MM.1S (cell line): ENCODE data around the gene SUFU.

Source experiments
- DNase-seq: peaks from one replicate; pipeline ENCODE4 v3.0.0-alpha.2; 2015
- H2AFZ ChIP-seq: fragments of 300-600 bp; sonication (generic); 2 replicates; pipeline ENCODE4 v1.6.0; 2016; ENCODE audit warnings: antibody characterized with exemption, low read length
- H3F3A ChIP-seq: fragments of 300-600 bp; sonication (generic); 2 replicates; pipeline ENCODE4 v1.6.1; 2016; ENCODE audit warnings: mild to moderate bottlenecking, antibody characterized with exemption, low read length, moderate library complexity, mixed read lengths; ENCODE audit not compliant: insufficient read depth
- H3K27ac ChIP-seq: fragments of 300-600 bp; sonication (generic); 2 replicates; pipeline ENCODE4 v1.5.1; 2016; ENCODE audit warnings: mild to moderate bottlenecking, low read length
- H3K27me3 ChIP-seq: fragments of 300-600 bp; sonication (generic); replicated peaks from 2 replicates; pipeline ENCODE4 v1.6.0; 2016; ENCODE audit warnings: low read length; ENCODE audit not compliant: insufficient read depth
- H3K36me3 ChIP-seq: fragments of 300-600 bp; sonication (generic); replicated peaks from 2 replicates; pipeline ENCODE4 v1.6.1; 2016; ENCODE audit warnings: mild to moderate bottlenecking, low read length, mixed read lengths; ENCODE audit not compliant: insufficient read depth
- H3K4me1 ChIP-seq: fragments of 300-600 bp; sonication (generic); 2 replicates; pipeline ENCODE4 v1.6.1; 2016; ENCODE audit warnings: low read length, mixed read lengths
- H3K4me2 ChIP-seq: fragments of 300-600 bp; sonication (generic); 2 replicates; pipeline ENCODE4 v1.6.0; 2016; ENCODE audit warnings: low read depth, low read length
- H3K4me3 ChIP-seq: fragments of 300-600 bp; sonication (generic); 2 replicates; pipeline ENCODE4 v1.5.1; 2016; ENCODE audit warnings: low read length, mixed read lengths
- H3K79me2 ChIP-seq: fragments of 300-600 bp; sonication (generic); 2 replicates; pipeline ENCODE4 v1.6.1; 2016; ENCODE audit warnings: mixed run types, low read length, mixed read lengths
- H3K9ac ChIP-seq: fragments of 300-600 bp; sonication (generic); 2 replicates; pipeline ENCODE4 v1.6.1; 2016; ENCODE audit warnings: low read length, mixed read lengths
- H3K9me2 ChIP-seq: fragments of 300-600 bp; sonication (generic); replicated peaks from 2 replicates; pipeline ENCODE4 v1.6.1; 2016; ENCODE audit warnings: mild to moderate bottlenecking, low read length, mixed read lengths; ENCODE audit not compliant: insufficient read depth
- H3K9me3 ChIP-seq: fragments of 300-600 bp; sonication (generic); replicated peaks from 2 replicates; pipeline ENCODE4 v1.6.1; 2016; ENCODE audit warnings: mild to moderate bottlenecking, low read length, mixed read lengths; ENCODE audit not compliant: insufficient read depth
- H4K20me1 ChIP-seq: fragments of 300-600 bp; sonication (generic); 2 replicates; pipeline ENCODE4 v1.6.1; 2016; ENCODE audit warnings: mild to moderate bottlenecking, low read length, moderate library complexity, mixed read lengths; ENCODE audit not compliant: insufficient read depth
- EZH2 ChIP-seq: fragments of 300-600 bp; sonication (generic); optimal IDR thresholded peaks from 2 replicates; pipeline ENCODE3; 2017; ENCODE audit warnings: low read depth, mild to moderate bottlenecking, antibody characterized with exemption, low read length, mixed read lengths

The SUFU gene

GRCh38 chr10:102682981-102683380, 179.2 kb downstream of the SUFU start:
- Histone ChIP-seq H4K20me1 (no peaks in the 10 kb centered on the region), H3K27ac (no peak overlapping the region), H3K9me2 (no peaks in the 10 kb centered on the region), H3K79me2 (no peaks in the 10 kb centered on the region), H3K4me2 (no peak overlapping the region), H3K9me3 (no peaks in the 10 kb centered on the region), H2AFZ (no peak overlapping the region), H3K4me3 (no peak overlapping the region), H3K27me3 (no peaks in the 10 kb centered on the region), H3K36me3 (no peaks in the 10 kb centered on the region), H3F3A (no peaks in the 10 kb centered on the region), H3K4me1 (no peaks in the 10 kb centered on the region), H3K9ac (no peak overlapping the region)
- DNase-seq: no peak
- no peak for TF ChIP-seq EZH2
